Middle frontal gyrus (tissue), 1 donor: ENCODE results near the gene OR8G5.
"Not testable (repeated sequence)": the region's sequence is repeated elsewhere in the genome, so short reads cannot be mapped to it uniquely, and the experiment has no call there.

Source experiments
- DNase-seq: peaks from one replicate; pipeline ENCODE4 v3.0.0-alpha.2; 2015; ENCODE audit warnings: low spot score; ENCODE audit errors: extremely low spot score

Gene OR8G5, protein sequence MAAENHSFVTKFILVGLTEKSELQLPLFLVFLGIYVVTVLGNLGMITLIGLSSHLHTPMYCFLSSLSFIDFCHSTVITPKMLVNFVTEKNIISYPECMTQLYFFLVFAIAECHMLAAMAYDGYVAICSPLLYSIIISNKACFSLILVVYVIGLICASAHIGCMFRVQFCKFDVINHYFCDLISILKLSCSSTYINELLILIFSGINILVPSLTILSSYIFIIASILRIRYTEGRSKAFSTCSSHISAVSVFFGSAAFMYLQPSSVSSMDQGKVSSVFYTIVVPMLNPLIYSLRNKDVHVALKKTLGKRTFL

DNA sequence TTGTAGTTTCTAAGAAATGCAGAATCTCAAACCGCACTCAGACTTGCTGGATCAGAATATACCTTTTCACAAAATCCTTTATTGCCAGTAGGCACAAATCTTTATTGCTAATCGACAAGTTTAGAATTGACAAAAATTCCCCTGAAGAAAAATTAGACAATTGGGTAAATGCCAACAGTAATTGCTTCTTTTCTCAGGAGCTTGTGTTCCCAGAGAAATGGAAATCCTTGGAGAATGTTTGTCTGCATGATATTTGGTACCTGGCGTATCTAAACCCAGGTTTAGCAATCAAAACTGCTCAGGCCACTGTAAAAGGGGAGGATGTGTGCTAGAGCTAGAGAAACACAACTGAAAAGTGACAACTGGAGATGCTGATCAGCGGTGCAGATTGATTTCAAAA lies at the start of gene OR8G5:
OR8G5 (plus strand) TSS at position 301 of the 400 bp plus-strand sequence. CDS start 8,556 bp downstream, outside the sequence.
- no peak for DNase-seq

GRCh38 chr11:124207102-124207792 lies 48.9 kb upstream of the OR8G5 start:
- no peak for DNase-seq

DNA sequence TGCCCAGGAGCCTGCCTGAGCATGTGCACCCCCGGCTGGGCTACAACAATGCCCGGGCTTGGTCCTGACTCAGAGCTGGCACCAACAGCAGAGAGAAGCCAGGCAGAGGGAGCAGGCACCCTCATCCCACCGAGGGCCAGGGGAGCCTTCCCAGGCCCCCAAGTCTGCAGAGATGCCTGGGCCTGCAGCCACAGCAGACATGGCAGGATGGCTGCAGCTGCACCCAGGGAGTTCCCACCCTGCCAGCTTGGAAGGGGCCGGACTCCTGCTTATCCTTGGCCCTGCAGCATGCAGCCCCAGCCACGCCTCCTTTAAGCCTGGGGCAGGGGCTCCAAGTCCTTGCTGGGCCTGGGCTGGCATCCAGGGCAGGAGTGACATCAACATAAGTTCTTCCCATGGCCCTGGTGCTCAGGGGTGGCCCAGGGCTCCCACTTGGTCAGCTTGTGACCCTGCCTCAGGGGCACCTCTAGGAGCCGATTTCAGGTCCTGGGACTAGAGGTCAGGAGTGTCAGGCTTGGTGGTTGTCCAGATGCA lies 46.3 kb upstream of the OR8G5 start:
- no peak for DNase-seq

- DNase-seq = no peak
Measured at GRCh38 chr11:124210421-124210820, 45.8 kb upstream of the OR8G5 start.

- no peak for DNase-seq
Measured at GRCh38 chr11:124211321-124211720, 44.9 kb upstream of the OR8G5 start.

- no peak for DNase-seq
Measured at GRCh38 chr11:124214027-124214426, 42.1 kb upstream of the OR8G5 start.

DNA sequence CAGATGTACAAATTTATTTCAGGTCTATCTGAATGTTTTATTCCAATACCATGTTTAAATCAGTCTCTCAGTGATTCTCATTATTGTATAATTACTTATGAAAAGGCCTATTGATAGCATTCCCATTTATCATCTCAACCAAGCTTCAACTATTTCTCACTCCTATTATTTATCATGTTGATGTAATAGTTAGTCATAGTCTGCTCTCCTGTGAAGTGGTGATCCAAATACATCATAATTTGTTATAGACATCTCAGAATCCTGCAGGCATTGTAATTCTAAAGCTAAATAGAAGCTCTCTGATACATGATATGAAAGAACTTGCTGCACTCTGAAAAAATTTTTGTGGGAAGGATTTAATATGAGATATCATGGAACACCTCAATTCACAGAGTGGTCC lies 37.0 kb upstream of the OR8G5 start:
- DNase-seq = no peak

GRCh38 chr11:124222407-124222806 lies 33.8 kb upstream of the OR8G5 start:
- no peak for DNase-seq

- DNase-seq = not testable (repeated sequence)
Measured at GRCh38 chr11:124224618-124225423, 31.4 kb upstream of the OR8G5 start.

- no peak for DNase-seq
Measured at GRCh38 chr11:124225471-124225870, 30.7 kb upstream of the OR8G5 start.

GRCh38 chr11:124233376-124233775 lies 22.8 kb upstream of the OR8G5 start:
- DNase-seq = no peak

DNA sequence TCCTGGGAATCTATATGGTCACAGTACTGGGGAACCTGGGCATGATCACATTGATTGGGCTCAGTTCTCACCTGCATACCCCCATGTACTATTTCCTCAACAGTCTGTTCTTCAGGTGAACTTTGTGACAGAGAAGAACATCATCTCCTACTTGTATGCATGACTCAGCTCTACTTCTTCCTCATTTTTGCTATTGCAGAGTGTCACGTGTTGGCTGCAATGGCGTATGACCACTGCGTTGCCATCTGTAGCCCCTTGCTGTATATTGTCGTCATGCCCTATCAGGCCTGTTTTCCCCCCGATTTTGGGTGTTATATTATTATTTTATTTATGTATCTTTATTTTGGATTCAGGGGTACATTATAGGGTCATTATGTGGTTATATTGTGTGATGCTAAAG lies 17.7 kb upstream of the OR8G5 start:
- DNase-seq = no peak

GRCh38 chr11:124240621-124241397 lies 15.4 kb upstream of the OR8G5 start, which contains the start of gene OR8G1:
TSS of gene OR8G1 (plus strand) at chr11:124241095. CDS start at chr11:124249676, 8,581 bp downstream.
- DNase-seq = no peak

GRCh38 chr11:124249869-124250268 lies 6.3 kb upstream of the OR8G5 start:
- DNase-seq = not testable (repeated sequence)

GRCh38 chr11:124265041-124265440 lies 8.9 kb downstream of the OR8G5 start:
- not testable (repeated sequence) for DNase-seq

DNA sequence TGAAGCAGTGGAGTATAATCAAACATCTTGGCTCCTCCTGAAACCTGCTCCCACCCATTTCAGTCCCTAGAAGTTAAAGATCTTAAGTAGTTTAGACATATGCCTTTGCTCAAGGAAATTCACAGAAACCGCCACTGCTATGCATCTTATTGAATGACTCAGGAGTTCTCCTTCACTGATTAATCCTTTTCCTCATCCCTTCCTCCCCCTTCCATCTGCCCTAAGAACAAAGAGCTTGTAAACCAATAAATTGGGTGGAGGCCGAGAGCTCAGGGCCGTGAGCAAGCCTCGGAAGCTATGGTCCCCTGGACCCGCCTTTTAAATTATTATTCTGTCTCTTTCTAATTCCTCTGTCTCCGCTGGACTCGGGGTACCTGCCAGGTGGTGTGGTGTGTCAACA lies 14.7 kb downstream of the OR8G5 start:
- not testable (repeated sequence) for DNase-seq

- no peak for DNase-seq
Measured at GRCh38 chr11:124274000-124274399, 17.8 kb downstream of the OR8G5 start.

DNA sequence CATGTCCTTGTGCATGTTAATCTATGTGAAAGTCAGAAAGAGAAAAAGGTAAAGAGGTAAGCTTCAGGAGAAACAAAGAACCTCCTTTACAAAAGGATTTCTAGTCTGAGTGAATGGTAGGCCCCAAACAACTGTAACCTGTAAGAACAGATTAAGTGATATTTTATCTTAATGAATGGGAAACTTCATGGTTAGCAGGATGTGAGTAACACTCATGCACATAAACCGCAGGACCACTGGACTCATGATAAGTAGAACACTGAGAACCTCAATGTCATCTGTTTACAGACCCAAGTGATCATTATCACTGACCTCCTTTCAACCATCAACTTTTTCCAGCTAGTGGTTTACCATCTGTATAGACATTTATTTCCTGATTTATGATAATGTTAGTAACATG lies 19.9 kb downstream of the OR8G5 start:
- DNase-seq = no peak

DNA sequence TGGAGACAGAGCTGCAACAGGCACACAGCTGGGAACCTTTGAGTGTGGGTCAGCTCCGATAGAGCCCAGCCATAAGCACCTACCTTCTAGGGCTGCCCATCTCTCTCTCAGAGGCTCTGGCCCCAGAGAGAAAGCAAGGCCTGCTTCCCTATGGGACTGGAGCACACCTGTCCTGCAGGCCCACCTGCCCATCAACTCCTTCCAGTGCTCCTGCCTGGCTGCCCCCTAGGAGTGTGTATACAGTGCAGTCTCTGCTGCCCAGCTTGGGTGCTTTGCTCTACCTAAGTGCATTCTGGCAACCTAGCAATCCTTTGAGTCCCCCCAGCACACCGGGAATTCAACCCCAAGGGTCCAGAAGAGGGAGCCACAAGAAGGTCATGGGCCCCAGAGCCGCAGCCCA lies 21.0 kb downstream of the OR8G5 start:
- no peak for DNase-seq

- no peak for DNase-seq
Measured at GRCh38 chr11:124277804-124278203, 21.6 kb downstream of the OR8G5 start.

- no peak for DNase-seq
Measured at GRCh38 chr11:124278261-124278660, 22.1 kb downstream of the OR8G5 start.
